ENCODE data around the gene IRF5.

- TF ChIP-seq EZH2 (IDR thresholded peaks at IDR 0.05; ENCODE audit: borderline replicate concordance, low read depth, low read length, poor library complexity, severe bottlenecking) = no peak
- TF ChIP-seq, protein P1, sequence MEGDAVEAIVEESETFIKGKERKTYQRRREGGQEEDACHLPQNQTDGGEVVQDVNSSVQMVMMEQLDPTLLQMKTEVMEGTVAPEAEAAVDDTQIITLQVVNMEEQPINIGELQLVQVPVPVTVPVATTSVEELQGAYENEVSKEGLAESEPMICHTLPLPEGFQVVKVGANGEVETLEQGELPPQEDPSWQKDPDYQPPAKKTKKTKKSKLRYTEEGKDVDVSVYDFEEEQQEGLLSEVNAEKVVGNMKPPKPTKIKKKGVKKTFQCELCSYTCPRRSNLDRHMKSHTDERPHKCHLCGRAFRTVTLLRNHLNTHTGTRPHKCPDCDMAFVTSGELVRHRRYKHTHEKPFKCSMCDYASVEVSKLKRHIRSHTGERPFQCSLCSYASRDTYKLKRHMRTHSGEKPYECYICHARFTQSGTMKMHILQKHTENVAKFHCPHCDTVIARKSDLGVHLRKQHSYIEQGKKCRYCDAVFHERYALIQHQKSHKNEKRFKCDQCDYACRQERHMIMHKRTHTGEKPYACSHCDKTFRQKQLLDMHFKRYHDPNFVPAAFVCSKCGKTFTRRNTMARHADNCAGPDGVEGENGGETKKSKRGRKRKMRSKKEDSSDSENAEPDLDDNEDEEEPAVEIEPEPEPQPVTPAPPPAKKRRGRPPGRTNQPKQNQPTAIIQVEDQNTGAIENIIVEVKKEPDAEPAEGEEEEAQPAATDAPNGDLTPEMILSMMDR (conservative IDR thresholded peaks at IDR 0.05; ENCODE audit: low read depth, low read length) = no peak
Measured at GRCh38 chr7:128900237-128900636, 37.5 kb upstream of the IRF5 start.
